Measurements from ENCODE around the gene BRIX1.
"Not testable (repeated sequence)": the region's sequence is repeated elsewhere in the genome, so short reads cannot be mapped to it uniquely, and the experiment has no call there.

Gene BRIX1

GRCh38 chr5:34919077-34919476 lies 3.6 kb downstream of the BRIX1 start:
- peak; percentile 26 for TF ChIP-seq CTCF (IDR thresholded peaks at IDR 0.05; ENCODE audit: control insufficient read depth, insufficient read depth, low read depth, low read length, missing control alignments)
- H3K4me3 ChIP-seq (ENCODE audit: control insufficient read depth, low read depth, low read length): no peak overlapping the region
- no peak for DNase-seq (ENCODE audit: low read depth)

GRCh38 chr5:34923256-34923655 lies 7.7 kb downstream of the BRIX1 start:
- not testable (repeated sequence) for DNase-seq (ENCODE audit: low read depth); H3K4me3 ChIP-seq (ENCODE audit: control insufficient read depth, low read depth, low read length)

DNA sequence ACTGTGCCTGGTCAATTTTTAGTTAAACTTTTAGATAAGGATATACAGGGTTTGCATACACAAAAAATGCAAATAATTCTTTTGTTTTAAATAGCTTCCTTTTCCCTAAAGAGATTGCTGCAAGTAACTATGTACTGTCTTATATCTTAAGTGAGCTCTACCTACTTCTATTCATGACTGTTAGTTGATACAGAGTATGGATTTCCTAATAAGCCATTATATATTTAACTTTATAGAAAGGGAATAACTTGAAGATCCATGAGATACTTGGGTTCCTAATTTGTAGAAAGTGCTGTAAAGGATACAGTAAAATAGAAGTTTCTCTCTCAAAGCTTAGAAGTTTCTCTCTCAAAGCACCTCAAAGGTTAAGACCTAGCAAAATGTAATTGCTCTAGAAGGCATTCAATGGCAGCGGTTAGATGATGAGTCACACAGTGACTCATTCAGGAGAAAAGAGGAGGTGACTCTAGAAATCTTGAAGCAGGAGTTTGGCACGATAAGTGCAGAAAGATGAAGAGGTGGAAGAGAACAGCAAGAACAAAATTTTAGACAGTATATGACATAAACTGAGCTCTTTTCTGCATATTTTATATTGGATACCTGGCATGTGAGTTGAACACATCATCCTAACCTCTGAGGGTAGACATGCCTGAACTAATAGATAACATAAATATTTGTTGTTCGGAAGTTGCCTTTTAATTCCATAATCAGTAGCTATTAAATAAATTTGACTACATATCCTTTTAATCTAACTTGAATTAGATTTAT lies 8.4 kb downstream of the BRIX1 start:
- TF ChIP-seq CTCF (IDR thresholded peaks at IDR 0.05; ENCODE audit: control insufficient read depth, insufficient read depth, low read depth, low read length, missing control alignments): no peak
- DNase-seq (ENCODE audit: low read depth): peak; percentile 48

DNA sequence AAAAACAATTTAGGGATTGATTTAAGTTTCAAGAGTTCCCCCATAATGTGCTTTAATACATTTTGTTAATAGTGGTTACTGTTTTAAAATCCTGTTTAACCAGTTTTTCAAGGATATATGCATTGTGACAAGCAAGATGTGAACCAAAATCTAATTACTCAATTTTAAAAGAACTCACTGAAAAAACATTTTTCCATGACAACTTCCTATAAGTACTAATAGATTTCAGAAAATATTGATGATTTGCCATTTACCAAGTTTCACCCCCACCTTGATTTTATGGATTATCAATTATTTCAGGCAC lies 8.9 kb downstream of the BRIX1 start:
- DNase-seq (ENCODE audit: low read depth): no peak
- TF ChIP-seq CTCF (IDR thresholded peaks at IDR 0.05; ENCODE audit: control insufficient read depth, insufficient read depth, low read depth, low read length, missing control alignments): no peak
- no peak overlapping the region for H3K4me3 ChIP-seq (ENCODE audit: control insufficient read depth, low read depth, low read length)

More for the DNA sequence above, 8.4 kb downstream of the BRIX1 start:
- H3K4me3 ChIP-seq (ENCODE audit: control insufficient read depth, low read depth, low read length): no peak overlapping the region

DNA sequence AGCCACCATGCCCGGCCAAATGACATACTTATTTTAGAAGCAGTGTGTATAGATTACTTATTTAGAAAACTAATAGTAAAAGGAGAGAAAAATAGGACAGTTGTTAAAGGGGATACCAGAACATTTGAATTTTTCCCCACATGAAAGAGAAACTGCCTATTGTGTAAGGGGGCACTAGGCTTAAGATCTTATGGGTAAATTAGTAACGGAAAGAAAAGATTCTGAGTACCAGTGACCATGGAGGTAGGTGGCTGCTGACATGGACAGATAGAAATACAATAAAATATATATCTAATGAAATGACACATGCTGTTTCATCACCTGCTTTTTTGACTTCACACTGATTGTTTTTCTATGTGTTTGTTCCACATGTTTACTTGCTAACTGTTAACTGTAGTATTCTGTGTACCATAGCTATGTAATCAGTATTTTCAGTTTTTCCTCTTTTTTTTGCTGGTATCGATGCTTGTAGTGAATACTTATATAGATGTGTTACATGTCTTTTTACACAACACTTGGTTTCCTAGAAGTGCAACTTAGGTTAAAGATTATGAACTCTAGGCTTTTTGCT lies 10.9 kb downstream of the BRIX1 start:
- TF ChIP-seq CTCF (IDR thresholded peaks at IDR 0.05; ENCODE audit: control insufficient read depth, insufficient read depth, low read depth, low read length, missing control alignments): no peak
- DNase-seq (ENCODE audit: low read depth): no peak
- no peak overlapping the region for H3K4me3 ChIP-seq (ENCODE audit: control insufficient read depth, low read depth, low read length)

DNA sequence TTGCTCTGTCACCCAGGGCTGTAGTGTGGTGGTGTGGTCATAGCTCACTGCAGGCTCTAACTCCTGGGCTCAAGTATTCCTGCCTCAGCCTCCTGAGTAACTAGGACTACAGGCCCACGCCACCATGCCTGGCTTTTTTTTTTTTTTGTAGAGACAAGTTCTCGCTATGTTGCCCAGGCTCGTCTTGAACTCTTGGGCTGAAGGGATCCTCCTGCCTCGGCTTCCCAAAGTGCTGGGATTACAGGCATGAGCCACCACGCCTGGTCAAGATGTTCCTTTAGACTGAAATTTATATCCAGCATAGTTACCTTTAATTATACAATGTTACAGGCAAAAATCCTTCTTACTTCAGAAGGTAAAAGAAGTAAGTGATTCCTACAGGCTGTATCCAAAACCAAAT lies 12.3 kb downstream of the BRIX1 start:
- H3K4me3 ChIP-seq (ENCODE audit: control insufficient read depth, low read depth, low read length): no peak overlapping the region
- DNase-seq (ENCODE audit: low read depth): no peak
- TF ChIP-seq CTCF (IDR thresholded peaks at IDR 0.05; ENCODE audit: control insufficient read depth, insufficient read depth, low read depth, low read length, missing control alignments): no peak

- no peak for DNase-seq (ENCODE audit: low read depth)
- TF ChIP-seq CTCF (IDR thresholded peaks at IDR 0.05; ENCODE audit: control insufficient read depth, insufficient read depth, low read depth, low read length, missing control alignments): no peak
- H3K4me3 ChIP-seq (ENCODE audit: control insufficient read depth, low read depth, low read length): no peak overlapping the region
Observed at GRCh38 chr5:34928267-34928666, 12.8 kb downstream of the BRIX1 start.
